ENCODE data around the gene SCUBE1. TPM values are rescaled to one million over a fixed set of nuclear protein-coding genes. Genes with fewer than 3 reads are reported as not detected.

SCUBE1 gene
- total RNA-seq, 1 experiment from 2014 or later: 3.9 TPM

- ChIA-PET RAD21 (ENCODE audit: low non-redundant PET in 1 of 2, low total read pairs in 2 of 2, uncharacterized antibody in 2 of 2, unreplicated experiment in 2 of 2) (interaction anchor here in 1 of 2 experiments (1.5 kb wide), 1 partner anchor 116 kb away, joined by 12 read pairs; no protein-coding TSS in a partner anchor), POLR2A (no interaction called here), CTCF (interaction anchor here (1.6 to 6.0 kb wide), 4 partner anchors 40 to 154 kb away, joined by 7 to 66 read pairs (median 24); partner anchors contain the start of gene SCUBE1)
- H3K27ac ChIP-seq (ENCODE audit: low read depth, low read length): no peak overlapping the region
- ATAC-seq (no peak), DNase-seq (ENCODE audit: low read depth, low spot score) (no peak)
- intact Hi-C loops (cut with micrococcal nuclease): loop anchor here (2.0 kb wide), 1 partner anchor 40 kb away; no protein-coding TSS in a partner anchor
- TF ChIP-seq SIN3A (IDR thresholded peaks at IDR 0.05; ENCODE audit: low read depth) (no peak), POLR2AphosphoS5 (IDR thresholded peaks at IDR 0.05; ENCODE audit: low read depth, low read length) (no peak), POLR2A (IDR thresholded peaks at IDR 0.05; ENCODE audit: borderline replicate concordance, extremely low read depth, insufficient read depth, insufficient read length) (no peak)
- no peaks in the 10 kb centered on the region for H3K36me3 ChIP-seq (ENCODE audit: control insufficient read depth in 1 of 2, insufficient read depth in 2 of 2, low read length in 2 of 2)
- BruUV-seq (replicated peaks): no TSS peak
- H2AFZ ChIP-seq (ENCODE audit: low read depth, low read length, poor library complexity, severe bottlenecking): no peak overlapping the region
- peaks cover 0 to 7% of the 10 kb centered on the region in 2 experiments; a peak in 1 of 4 replicates for H3K4me1 ChIP-seq (ENCODE audit: control insufficient read depth in 1 of 2, insufficient read depth in 2 of 2, low read length in 2 of 2)
- H3K4me2 ChIP-seq (ENCODE audit: low read length): no peak overlapping the region
- no peak overlapping the region for H3K9ac ChIP-seq (ENCODE audit: low read length)
- no peaks in the 10 kb centered on the region for H3K79me2 ChIP-seq (ENCODE audit: insufficient read depth, low read length)
- H3K9me3 ChIP-seq (ENCODE audit: control insufficient read depth in 1 of 2, insufficient read depth in 1 of 2, low read depth in 1 of 2, low read length in 2 of 2): no peaks in the 10 kb centered on the region
- no peaks in the 10 kb centered on the region for H3K9me2 ChIP-seq (ENCODE audit: insufficient read depth)
- H3K4me3 ChIP-seq (replicated peaks in 1 of 2; ENCODE audit: low read depth in 1 of 2, low read length in 2 of 2): no peak overlapping the region
- H3K27me3 ChIP-seq (ENCODE audit: insufficient read depth, low read length): no peaks in the 10 kb centered on the region
- H4K20me1 ChIP-seq (ENCODE audit: insufficient read depth): no peaks in the 10 kb centered on the region
Observed at GRCh38 chr22:43230571-43230970, 112.6 kb downstream of the SCUBE1 start.

- H3K9ac ChIP-seq (ENCODE audit: low read length): no peak overlapping the region
Observed at GRCh38 chr22:43228863-43229262, 114.3 kb downstream of the SCUBE1 start.

More at GRCh38 chr22:43228863-43229262, 114.3 kb downstream of the SCUBE1 start:
- H3K36me3 ChIP-seq (ENCODE audit: control insufficient read depth in 1 of 2, insufficient read depth in 2 of 2, low read length in 2 of 2): no peaks in the 10 kb centered on the region
- H3K9me2 ChIP-seq (ENCODE audit: insufficient read depth): no peaks in the 10 kb centered on the region
- H3K27ac ChIP-seq (ENCODE audit: low read depth, low read length): no peak overlapping the region
- H3K9me3 ChIP-seq (ENCODE audit: control insufficient read depth in 1 of 2, insufficient read depth in 1 of 2, low read depth in 1 of 2, low read length in 2 of 2): no peaks in the 10 kb centered on the region
- no peaks in the 10 kb centered on the region for H3K27me3 ChIP-seq (ENCODE audit: insufficient read depth, low read length)
- H2AFZ ChIP-seq (ENCODE audit: low read depth, low read length, poor library complexity, severe bottlenecking): no peak overlapping the region
- ChIA-PET POLR2A (interaction anchor here (1.0 to 1.5 kb wide), 2 partner anchors 41 to 146 kb away, joined by 3 read pairs; no protein-coding TSS in a partner anchor), CTCF (interaction anchor here (0.6 to 6.0 kb wide), 6 partner anchors 10 to 608 kb away, joined by 3 to 66 read pairs (median 4); partner anchors contain the start of genes SCUBE1 and TTLL12), RAD21 (ENCODE audit: low non-redundant PET in 1 of 2, low total read pairs in 2 of 2, uncharacterized antibody in 2 of 2, unreplicated experiment in 2 of 2) (interaction anchor here in 1 of 2 experiments (1.4 kb wide), 1 partner anchor 41 kb away, joined by 4 read pairs; the partner anchor contains the start of gene TTLL12)
- peaks cover 0 to 7% of the 10 kb centered on the region in 2 experiments; a peak in 1 of 4 replicates for H3K4me1 ChIP-seq (ENCODE audit: control insufficient read depth in 1 of 2, insufficient read depth in 2 of 2, low read length in 2 of 2)
- H4K20me1 ChIP-seq (ENCODE audit: insufficient read depth): no peaks in the 10 kb centered on the region
- no peak overlapping the region for H3K4me2 ChIP-seq (ENCODE audit: low read length)
- no TSS peak for BruUV-seq (replicated peaks)
- ATAC-seq: no peak
- no peak for TF ChIP-seq SRF (IDR thresholded peaks at IDR 0.05; ENCODE audit: low read depth)
- TF ChIP-seq, protein P1, sequence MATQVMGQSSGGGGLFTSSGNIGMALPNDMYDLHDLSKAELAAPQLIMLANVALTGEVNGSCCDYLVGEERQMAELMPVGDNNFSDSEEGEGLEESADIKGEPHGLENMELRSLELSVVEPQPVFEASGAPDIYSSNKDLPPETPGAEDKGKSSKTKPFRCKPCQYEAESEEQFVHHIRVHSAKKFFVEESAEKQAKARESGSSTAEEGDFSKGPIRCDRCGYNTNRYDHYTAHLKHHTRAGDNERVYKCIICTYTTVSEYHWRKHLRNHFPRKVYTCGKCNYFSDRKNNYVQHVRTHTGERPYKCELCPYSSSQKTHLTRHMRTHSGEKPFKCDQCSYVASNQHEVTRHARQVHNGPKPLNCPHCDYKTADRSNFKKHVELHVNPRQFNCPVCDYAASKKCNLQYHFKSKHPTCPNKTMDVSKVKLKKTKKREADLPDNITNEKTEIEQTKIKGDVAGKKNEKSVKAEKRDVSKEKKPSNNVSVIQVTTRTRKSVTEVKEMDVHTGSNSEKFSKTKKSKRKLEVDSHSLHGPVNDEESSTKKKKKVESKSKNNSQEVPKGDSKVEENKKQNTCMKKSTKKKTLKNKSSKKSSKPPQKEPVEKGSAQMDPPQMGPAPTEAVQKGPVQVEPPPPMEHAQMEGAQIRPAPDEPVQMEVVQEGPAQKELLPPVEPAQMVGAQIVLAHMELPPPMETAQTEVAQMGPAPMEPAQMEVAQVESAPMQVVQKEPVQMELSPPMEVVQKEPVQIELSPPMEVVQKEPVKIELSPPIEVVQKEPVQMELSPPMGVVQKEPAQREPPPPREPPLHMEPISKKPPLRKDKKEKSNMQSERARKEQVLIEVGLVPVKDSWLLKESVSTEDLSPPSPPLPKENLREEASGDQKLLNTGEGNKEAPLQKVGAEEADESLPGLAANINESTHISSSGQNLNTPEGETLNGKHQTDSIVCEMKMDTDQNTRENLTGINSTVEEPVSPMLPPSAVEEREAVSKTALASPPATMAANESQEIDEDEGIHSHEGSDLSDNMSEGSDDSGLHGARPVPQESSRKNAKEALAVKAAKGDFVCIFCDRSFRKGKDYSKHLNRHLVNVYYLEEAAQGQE (IDR thresholded peaks at IDR 0.05; ENCODE audit: low read depth): no peak
- TF ChIP-seq JUND (IDR thresholded peaks at IDR 0.05): no peak
- no peak for TF ChIP-seq CBX3 (IDR thresholded peaks at IDR 0.05; ENCODE audit: low read depth)
- no peak for TF ChIP-seq ZBTB33 (IDR thresholded peaks at IDR 0.05; ENCODE audit: extremely low read depth, insufficient replicate concordance, low read length)
- TF ChIP-seq POLR2AphosphoS5 (IDR thresholded peaks at IDR 0.05; ENCODE audit: low read depth, low read length): no peak
- no peak for TF ChIP-seq POLR2A (IDR thresholded peaks at IDR 0.05; ENCODE audit: borderline replicate concordance, extremely low read depth, insufficient read depth, insufficient read length)
- no peak for TF ChIP-seq ZNF274 (IDR thresholded peaks at IDR 0.05; ENCODE audit: low read depth, low read length)
- DNase-seq (ENCODE audit: low read depth, low spot score): no peak
- intact Hi-C loops (cut with micrococcal nuclease): no loop called here
- no peak overlapping the region for H3K4me3 ChIP-seq (replicated peaks in 1 of 2; ENCODE audit: low read depth in 1 of 2, low read length in 2 of 2)
- H3K79me2 ChIP-seq (ENCODE audit: insufficient read depth, low read length): no peaks in the 10 kb centered on the region

Data from HCT116 (cell line).